Mesenchymal stem cell (in vitro differentiated cells and primary cell): ENCODE measurements around the gene GBX1.

Experiments
- DNase-seq: peaks from one replicate; pipeline ENCODE4 v3.0.0-alpha.2; 2013
- H2AFZ ChIP-seq: one replicate; pipeline ENCODE4 v1.6.1; 2013; ENCODE audit warnings: low read depth, mild to moderate bottlenecking, control low read depth, inconsistent platforms, low read length, moderate library complexity
- H2AK5ac ChIP-seq: 2 replicates; pipeline ENCODE4 v1.6.1; 2013; ENCODE audit warnings: low read length, moderate library complexity, mild to moderate bottlenecking, inconsistent platforms; ENCODE audit not compliant: severe bottlenecking
- H2BK120ac ChIP-seq: one replicate; pipeline ENCODE4 v1.6.1; 2013; ENCODE audit warnings: low read depth, mild to moderate bottlenecking, inconsistent platforms, low read length, moderate library complexity
- H2BK12ac ChIP-seq, 2 experiments: one replicate each; pipeline ENCODE4 v1.6.1; 2013; ENCODE audit warnings: inconsistent platforms in 2 of 2, low read length in 2 of 2, mild to moderate bottlenecking in 2 of 2, moderate library complexity in 2 of 2, control low read depth in 1 of 2
- H2BK15ac ChIP-seq: one replicate; pipeline ENCODE4 v1.6.1; 2013; ENCODE audit warnings: mild to moderate bottlenecking, low read depth, inconsistent platforms; ENCODE audit not compliant: poor library complexity, severe bottlenecking
- H2BK5ac ChIP-seq: 2 replicates; pipeline ENCODE4 v1.6.1; 2013; ENCODE audit warnings: low read depth, mild to moderate bottlenecking, low read length, control low read depth, inconsistent platforms; ENCODE audit not compliant: poor library complexity, severe bottlenecking
- H3K14ac ChIP-seq, 2 experiments: one replicate each; pipeline ENCODE4 v1.6.1; 2013; ENCODE audit warnings: inconsistent platforms in 2 of 2, low read length in 2 of 2, control low read depth in 1 of 2, mild to moderate bottlenecking in 1 of 2, moderate library complexity in 1 of 2
- H3K18ac ChIP-seq, 2 experiments: one replicate each; pipeline ENCODE4 v1.6.1; 2013; ENCODE audit warnings: inconsistent platforms in 2 of 2, low read length in 2 of 2, control low read depth in 1 of 2, low read depth in 1 of 2, mild to moderate bottlenecking in 1 of 2
- H3K23ac ChIP-seq, 2 experiments: one replicate each; pipeline ENCODE4 v1.6.1; 2013; ENCODE audit warnings: inconsistent platforms in 2 of 2, low read length in 2 of 2, mild to moderate bottlenecking in 2 of 2, moderate library complexity in 2 of 2, control low read depth in 1 of 2
- H3K27ac ChIP-seq: 2 replicates; pipeline ENCODE4 v1.5.1; 2013; ENCODE audit warnings: mild to moderate bottlenecking, moderate library complexity, low read length, control low read depth, inconsistent platforms; ENCODE audit not compliant: poor library complexity, severe bottlenecking
- H3K27me3 ChIP-seq, 2 experiments: 2 replicates each; pipeline versions ENCODE4 v1.6.1 to v1.7.0; 2013; ENCODE audit warnings: low read length in 2 of 2, mild to moderate bottlenecking in 2 of 2, moderate library complexity in 2 of 2, control low read depth in 1 of 2, inconsistent platforms in 1 of 2; ENCODE audit not compliant: control insufficient read depth in 1 of 2, insufficient read depth in 1 of 2
- H3K36me3 ChIP-seq, 2 experiments: 2 replicates each; pipeline versions ENCODE4 v1.6.1 to v1.7.0; 2013; ENCODE audit warnings: low read length in 2 of 2, control low read depth in 1 of 2, inconsistent platforms in 1 of 2, low read depth in 1 of 2, mild to moderate bottlenecking in 1 of 2; ENCODE audit not compliant: insufficient read depth in 2 of 2, control insufficient read depth in 1 of 2
- H3K4ac ChIP-seq, 2 experiments: one replicate each; pipeline ENCODE4 v1.6.1; 2013; ENCODE audit warnings: inconsistent platforms in 2 of 2, low read length in 2 of 2, mild to moderate bottlenecking in 2 of 2, moderate library complexity in 2 of 2, control low read depth in 1 of 2, low read depth in 1 of 2
- H3K4me1 ChIP-seq: 2 replicates; pipeline ENCODE4 v1.6.1; 2013; ENCODE audit warnings: low read depth, low read length, control low read depth; ENCODE audit not compliant: control insufficient read depth, insufficient read depth
- H3K4me2 ChIP-seq: 2 replicates; pipeline ENCODE4 v1.6.1; 2013; ENCODE audit warnings: low read length, mild to moderate bottlenecking, inconsistent platforms; ENCODE audit not compliant: poor library complexity, severe bottlenecking
- H3K4me3 ChIP-seq, 2 experiments: 2 replicates each; pipeline versions ENCODE4 v1.5.1 to v1.7.0; 2013; ENCODE audit warnings: low read length in 2 of 2, mild to moderate bottlenecking in 2 of 2, control low read depth in 1 of 2, low read depth in 1 of 2; ENCODE audit not compliant: insufficient read depth in 1 of 2
- H3K79me1 ChIP-seq: replicated peaks from 2 replicates; pipeline ENCODE4 v1.6.1; 2013; ENCODE audit warnings: mild to moderate bottlenecking, control low read depth, low read length, inconsistent platforms; ENCODE audit not compliant: poor library complexity, severe bottlenecking
- H3K9ac ChIP-seq: 2 replicates; pipeline ENCODE4 v1.7.0; 2013; ENCODE audit warnings: mild to moderate bottlenecking, low read length, moderate library complexity
- H3K9me3 ChIP-seq: 2 replicates; pipeline ENCODE4 v1.7.0; 2013; ENCODE audit warnings: mild to moderate bottlenecking, low read length; ENCODE audit not compliant: control insufficient read depth
- H4K8ac ChIP-seq: one replicate; pipeline ENCODE4 v1.6.1; 2013; ENCODE audit warnings: inconsistent platforms, mild to moderate bottlenecking, low read length, moderate library complexity
- H4K91ac ChIP-seq: one replicate; pipeline ENCODE4 v1.6.1; 2013; ENCODE audit warnings: mild to moderate bottlenecking, low read length, inconsistent platforms
- WGBS: methylation state at CpG from one replicate; pipeline ENCODE4 v1.1.7; 2013; ENCODE audit warnings: mixed read lengths; 5-methylcytosine and 5-hydroxymethylcytosine counted together

GBX1 gene

DNA sequence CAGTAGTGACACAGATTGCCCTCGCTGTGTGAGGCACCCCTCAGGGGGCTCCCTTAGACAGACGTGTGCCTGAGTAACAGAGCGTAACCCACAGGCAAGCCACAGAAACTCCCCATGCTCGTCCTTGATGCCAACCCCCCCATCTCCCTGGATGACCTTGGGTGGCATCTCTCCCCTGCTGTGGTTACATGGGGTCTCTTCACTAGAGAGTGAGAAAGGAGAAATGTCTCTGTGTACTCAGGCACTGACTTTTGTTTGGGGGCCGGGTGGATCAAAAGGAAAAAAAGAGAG is 20.7 kb upstream of the GBX1 start:
- Histone ChIP-seq H3K4ac (no peak overlapping the region), H2AFZ (no peak overlapping the region), H3K18ac (no peak overlapping the region), H3K27me3 (peaks cover 43 to 77% of the 10 kb centered on the region in 2 experiments), H3K27ac (no peak overlapping the region), H3K14ac (no peak overlapping the region), H3K4me3 (no peak overlapping the region), H3K4me2 (no peak overlapping the region), H4K8ac (no peak overlapping the region), H2BK12ac (no peak overlapping the region), H3K9ac (no peak overlapping the region), H3K23ac (no peak overlapping the region), H3K79me1 (no peaks in the 10 kb centered on the region), H3K9me3 (peaks cover 6% of the 10 kb centered on the region), H2BK5ac (no peak overlapping the region), H2BK120ac (no peak overlapping the region), H2AK5ac (no peak overlapping the region), H3K4me1 (no peaks in the 10 kb centered on the region), H2BK15ac (no peak overlapping the region), H3K36me3 (no peaks in the 10 kb centered on the region), H4K91ac (no peak overlapping the region)
- DNase-seq = no peak
- whole genome bisulfite sequencing = 66% methylated on average over 2 of the region's 5 CpGs

DNA sequence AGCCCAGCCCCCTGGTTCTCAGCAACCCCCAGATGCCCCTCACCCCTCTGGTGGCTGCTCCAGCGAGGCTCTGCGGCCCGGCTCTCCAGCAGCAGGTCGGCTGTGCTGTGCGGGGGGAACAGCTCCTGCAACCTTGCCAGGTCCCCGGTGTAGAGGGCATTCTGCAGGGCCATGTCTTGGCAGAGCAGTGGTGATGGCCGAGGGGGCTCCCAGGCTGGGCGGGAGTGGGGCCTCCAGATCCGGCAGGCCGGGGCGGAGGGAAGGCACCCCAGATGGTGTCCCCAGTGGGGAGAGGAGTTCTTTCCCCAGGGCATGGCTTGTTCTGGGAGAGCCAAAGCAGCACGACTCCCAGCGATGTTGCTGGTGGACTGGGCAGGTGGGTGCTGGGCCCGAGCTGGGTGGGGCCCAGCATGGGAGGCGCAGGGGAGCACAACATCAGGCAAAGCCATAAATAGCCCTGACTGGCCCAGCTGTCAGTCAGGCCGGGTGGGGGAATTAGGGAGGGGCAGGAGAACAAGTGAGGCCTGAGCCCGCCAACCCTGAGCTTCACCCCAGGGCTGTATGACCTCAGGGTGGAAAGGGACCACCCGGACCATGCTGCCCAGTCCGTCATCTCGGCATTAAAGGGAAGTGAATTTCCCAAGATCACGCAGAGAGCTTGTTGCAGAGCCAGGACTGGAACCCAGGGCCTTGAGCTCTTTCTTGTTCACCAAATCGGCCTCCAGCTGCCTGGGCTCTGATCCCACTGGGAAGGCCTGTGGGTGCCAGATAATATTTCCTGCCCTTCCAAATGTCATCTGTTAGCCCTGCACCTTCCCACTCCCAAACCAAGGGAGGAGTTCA is 20.1 kb upstream of the GBX1 start:
- Histone ChIP-seq H3K23ac (no peak overlapping the region), H3K27ac (no peak overlapping the region), H3K27me3 (peaks cover 42 to 77% of the 10 kb centered on the region in 2 experiments), H3K14ac (no peak overlapping the region), H3K36me3 (no peaks in the 10 kb centered on the region), H2BK120ac (no peak overlapping the region), H2AK5ac (no peak overlapping the region), H2BK15ac (no peak overlapping the region), H3K18ac (no peak overlapping the region), H3K4me3 (no peak overlapping the region), H4K8ac (no peak overlapping the region), H3K9ac (no peak overlapping the region), H3K4me1 (no peaks in the 10 kb centered on the region), H3K4ac (no peak overlapping the region), H4K91ac (no peak overlapping the region), H2BK12ac (no peak overlapping the region), H2BK5ac (no peak overlapping the region), H3K79me1 (no peaks in the 10 kb centered on the region), H2AFZ (no peak overlapping the region), H3K9me3 (peaks cover 6% of the 10 kb centered on the region), H3K4me2 (no peak overlapping the region)
- WGBS = 84% methylated on average over 22 of the region's 22 CpGs
- no peak for DNase-seq

DNA sequence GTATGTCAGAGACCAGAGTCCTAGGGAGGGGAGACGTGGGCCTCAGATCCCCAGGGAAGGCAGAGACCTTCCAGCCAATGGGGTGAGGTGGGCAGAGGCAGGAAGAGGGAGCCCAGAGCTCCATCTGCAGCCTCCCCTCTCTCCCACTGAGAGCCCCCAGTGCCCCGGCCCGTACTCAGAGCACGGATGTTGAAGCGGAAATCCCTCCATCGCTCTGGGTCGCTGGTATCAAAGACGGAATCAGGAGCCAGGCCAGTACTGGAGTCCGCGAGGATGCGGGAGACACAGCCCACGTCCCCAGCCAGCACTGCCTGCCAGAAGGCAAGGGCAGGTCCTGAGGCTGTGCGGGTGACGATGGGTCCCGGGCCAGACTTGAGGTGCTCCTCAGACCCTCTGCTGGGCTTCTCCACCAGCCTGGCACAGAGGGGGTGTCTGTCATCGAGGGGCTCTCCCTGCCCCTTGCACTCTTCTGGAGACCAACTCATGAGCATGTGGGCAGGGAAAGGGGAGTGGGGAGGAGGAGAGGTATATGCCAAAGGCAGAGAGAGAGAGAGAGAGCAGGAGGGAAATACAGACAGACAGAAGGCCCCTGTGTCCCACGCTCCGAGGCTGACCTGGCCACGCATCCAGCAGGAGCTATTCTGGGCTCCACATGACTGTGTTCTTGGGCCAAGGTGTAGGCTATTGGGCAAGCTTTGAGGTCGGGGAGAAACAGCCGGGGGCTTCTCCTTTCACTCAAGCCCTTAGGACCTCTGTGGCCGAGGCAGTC is 19.3 kb upstream of the GBX1 start, which contains the start of gene ASB10:
Gene ASB10 (minus strand): TSS at position 611 of the 769 bp plus-strand sequence. CDS start 120 bp downstream, at position 491.
- Histone ChIP-seq H3K4ac (no peak within 1 kb of the TSS), H3K23ac (no peak within 1 kb of the TSS), H2BK5ac (no peak within 1 kb of the TSS), H2BK15ac (no peak within 1 kb of the TSS), H3K4me2 (no peak within 1 kb of the TSS), H3K36me3 (no peaks in the 10 kb centered on the region), H3K14ac (no peak within 1 kb of the TSS), H2BK12ac (no peak within 1 kb of the TSS), H3K27ac (no peak within 1 kb of the TSS), H4K8ac (no peak within 1 kb of the TSS), H2BK120ac (no peak within 1 kb of the TSS), H3K79me1 (no peaks in the 10 kb centered on the region), H3K4me1 (no peaks in the 10 kb centered on the region), H3K27me3 (peaks cover 42 to 80% of the 10 kb centered on the region in 2 experiments), H3K9me3 (peaks cover 6% of the 10 kb centered on the region), H3K4me3 (no peak within 1 kb of the TSS), H3K9ac (no peak within 1 kb of the TSS), H4K91ac (no peak within 1 kb of the TSS), H2AK5ac (no peak within 1 kb of the TSS), H3K18ac (no peak within 1 kb of the TSS), H2AFZ (no peak within 1 kb of the TSS)
- 86% methylated on average over 22 of the region's 22 CpGs for WGBS
- no peak for DNase-seq
